HG02981 (cell line): ENCODE measurements around the gene HMSD.

ENCODE experiments used
- ATAC-seq: cut with Tn5 transposase; IDR thresholded peaks from one replicate; pipeline ENCODE4 v1.9.1; 2021; ENCODE audit warnings: mild to moderate bottlenecking, moderate library complexity; ENCODE audit not compliant: unreplicated experiment

Gene HMSD

GRCh38 chr18:63953811-63954210, 4.7 kb downstream of the HMSD start:
- no peak for ATAC-seq

- ATAC-seq: no peak
Measured at GRCh38 chr18:63956755-63957154, 7.7 kb downstream of the HMSD start.

- no peak for ATAC-seq
Measured at GRCh38 chr18:63960891-63961290, 11.8 kb downstream of the HMSD start.

GRCh38 chr18:63961435-63961980, 12.4 kb downstream of the HMSD start:
- no peak for ATAC-seq

GRCh38 chr18:63962137-63962536, 13.0 kb downstream of the HMSD start:
- no peak for ATAC-seq

GRCh38 chr18:63963615-63964256, 14.6 kb downstream of the HMSD start:
- peak; percentile 81 for ATAC-seq

- no peak for ATAC-seq
Measured at GRCh38 chr18:63964908-63965307, 15.8 kb downstream of the HMSD start.

GRCh38 chr18:63965716-63966330, 16.7 kb downstream of the HMSD start:
- ATAC-seq: no peak

- peak; percentile 86 for ATAC-seq
Measured at GRCh38 chr18:63969942-63970808, 21.1 kb downstream of the HMSD start, which contains the start of gene SERPINB8. Gene SERPINB8, plus strand, starts transcription at chr18:63970081. Its CDS starts 8,228 bp downstream, at chr18:63978309.

- ATAC-seq: no peak
Measured at GRCh38 chr18:63970809-63971205, 21.7 kb downstream of the HMSD start.

GRCh38 chr18:63971320-63972001, 22.4 kb downstream of the HMSD start:
- no peak for ATAC-seq

GRCh38 chr18:63972002-63972376, 22.9 kb downstream of the HMSD start:
- no peak for ATAC-seq

- no peak for ATAC-seq
Measured at GRCh38 chr18:63974991-63975390, 25.9 kb downstream of the HMSD start.

- no peak for ATAC-seq
Measured at GRCh38 chr18:63975628-63976027, 26.5 kb downstream of the HMSD start.

GRCh38 chr18:63977040-63977439, 27.9 kb downstream of the HMSD start:
- no peak for ATAC-seq

GRCh38 chr18:63979409-63979920, 30.4 kb downstream of the HMSD start:
- ATAC-seq: peak; percentile 66

GRCh38 chr18:63980027-63980426, 30.9 kb downstream of the HMSD start:
- ATAC-seq: no peak

GRCh38 chr18:63980896-63981460, 31.9 kb downstream of the HMSD start:
- no peak for ATAC-seq

- ATAC-seq: no peak
Measured at GRCh38 chr18:63981719-63982118, 32.6 kb downstream of the HMSD start.

GRCh38 chr18:63982361-63982760, 33.3 kb downstream of the HMSD start:
- no peak for ATAC-seq
